ENCODE measurements around the gene CCDC85C.

Gene CCDC85C

DNA sequence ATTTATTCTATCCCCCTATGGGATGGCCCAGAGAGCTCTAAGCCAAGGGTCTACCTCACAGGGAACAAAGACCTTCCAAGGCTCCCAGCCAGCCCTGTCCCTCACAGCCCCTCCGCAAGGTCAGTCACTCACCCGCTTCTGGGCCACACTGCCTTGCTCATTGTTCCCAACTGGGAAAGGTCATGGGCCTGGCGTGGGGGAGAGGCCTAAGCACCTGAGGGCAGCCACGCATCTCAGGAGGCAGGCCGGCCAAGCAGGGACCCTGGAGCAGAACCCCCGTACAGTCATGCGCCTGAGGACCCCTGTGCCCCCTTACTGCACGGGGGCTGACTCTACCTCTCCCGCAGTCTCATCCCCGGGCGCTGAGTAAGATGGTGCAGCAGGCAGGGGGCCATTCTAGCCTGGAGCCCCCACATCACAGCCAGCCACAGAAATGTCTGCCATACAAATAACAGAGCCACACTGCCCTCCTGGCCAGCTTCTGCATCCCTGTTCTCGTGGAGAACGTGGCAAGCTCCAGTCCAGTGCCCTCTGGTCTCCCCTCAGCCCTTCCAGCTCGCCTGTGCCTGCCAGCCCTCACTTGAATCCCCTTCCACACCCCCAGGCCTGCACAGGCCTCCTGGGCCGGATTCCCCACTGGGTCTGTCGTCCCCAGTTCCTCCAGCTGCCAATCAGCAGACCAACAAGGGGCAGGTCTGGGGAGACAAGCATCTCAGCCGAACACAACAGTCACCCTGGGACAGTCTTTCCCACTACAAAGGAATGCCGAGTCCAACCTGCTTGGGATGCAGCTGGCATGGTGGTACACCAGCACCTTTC lies 16.3 kb downstream of the CCDC85C start:
- DNase-seq, result no peak

DNA sequence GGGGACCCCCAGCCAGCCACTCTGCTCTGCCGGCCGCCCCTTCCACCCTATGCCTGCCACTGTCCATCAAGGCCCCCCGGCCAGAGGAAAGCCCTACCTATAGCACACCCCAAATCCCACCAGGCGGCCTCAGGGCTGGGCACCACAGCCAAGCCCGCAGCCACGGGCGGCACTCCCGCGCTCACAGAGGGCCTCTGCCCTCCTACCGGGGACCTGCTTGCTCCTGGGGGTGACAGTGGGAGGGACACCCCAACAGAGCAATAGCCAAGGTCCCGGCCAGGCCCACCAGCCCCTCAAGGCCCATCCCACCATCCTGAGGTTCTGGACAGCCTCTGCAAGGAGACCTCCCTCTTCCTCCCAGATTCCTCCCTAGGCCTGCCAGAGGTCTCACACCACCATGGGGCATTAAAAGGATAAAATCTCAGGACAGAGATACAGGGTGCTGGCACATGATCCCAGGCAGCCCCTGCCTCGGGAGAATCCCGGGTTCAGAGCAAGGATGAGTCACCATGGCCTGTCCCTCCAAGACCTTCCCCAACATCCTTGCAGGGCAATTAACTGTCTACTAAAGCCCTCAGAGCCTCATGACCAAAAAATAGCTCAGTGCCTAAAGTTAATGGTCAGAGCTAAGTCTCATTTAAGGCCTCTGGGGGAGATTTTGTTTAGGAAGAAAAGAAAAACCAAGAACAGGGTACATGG lies 17.1 kb downstream of the CCDC85C start:
- DNase-seq, result no peak

DNA sequence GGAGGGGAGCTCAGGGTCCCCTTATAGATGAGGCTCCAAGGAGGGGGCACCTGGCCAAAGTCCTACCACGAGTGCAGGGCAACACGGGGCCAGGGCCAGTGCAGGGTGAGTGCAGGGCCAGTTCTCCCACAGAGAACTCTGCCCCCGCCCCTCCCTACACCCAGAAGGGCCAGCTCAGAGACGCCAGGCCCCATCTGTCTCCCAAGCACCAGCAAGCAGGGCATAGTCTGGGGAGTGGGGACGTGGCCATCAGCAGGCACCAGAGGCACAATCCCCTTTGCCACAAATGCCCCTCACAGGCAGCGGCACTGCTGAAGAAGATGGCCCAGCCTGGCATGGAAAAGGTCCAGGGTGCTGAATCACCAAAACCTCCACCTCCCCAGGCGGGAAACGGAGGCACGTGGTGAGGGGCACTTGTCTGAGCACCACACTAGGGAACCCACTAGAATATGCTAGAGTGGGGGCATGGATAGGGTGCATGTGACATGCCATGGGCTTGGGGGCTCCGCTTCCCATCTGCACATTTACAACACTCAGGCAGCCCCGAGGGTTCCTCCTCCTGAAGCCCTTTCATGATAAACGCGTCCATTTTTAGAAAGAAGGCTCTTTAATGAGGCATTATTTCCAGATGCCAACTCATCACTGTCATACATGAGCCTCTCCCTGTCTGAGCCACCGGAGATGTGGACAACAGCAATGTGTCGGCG lies 17.8 kb downstream of the CCDC85C start:
- DNase-seq, result no peak

DNA sequence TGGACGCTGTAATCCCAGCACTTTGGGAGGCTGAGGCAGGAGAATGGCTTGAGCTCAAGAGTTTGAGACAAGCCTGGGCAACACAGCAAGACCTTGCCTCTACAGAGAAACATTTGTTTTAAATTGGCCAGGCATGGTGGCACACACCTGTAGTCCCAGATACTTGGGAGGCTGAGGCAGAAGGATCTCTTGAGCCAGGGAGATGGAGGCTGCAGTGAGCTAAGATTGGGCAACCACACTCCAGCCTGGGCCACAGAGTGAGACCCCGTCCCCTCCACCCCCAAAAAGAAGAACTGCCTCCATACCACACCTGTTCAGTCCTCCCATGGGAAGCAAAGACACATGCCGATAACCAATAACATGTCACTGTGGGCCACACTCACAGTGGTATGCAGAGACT lies 19.2 kb downstream of the CCDC85C start:
- DNase-seq, result no peak

DNA sequence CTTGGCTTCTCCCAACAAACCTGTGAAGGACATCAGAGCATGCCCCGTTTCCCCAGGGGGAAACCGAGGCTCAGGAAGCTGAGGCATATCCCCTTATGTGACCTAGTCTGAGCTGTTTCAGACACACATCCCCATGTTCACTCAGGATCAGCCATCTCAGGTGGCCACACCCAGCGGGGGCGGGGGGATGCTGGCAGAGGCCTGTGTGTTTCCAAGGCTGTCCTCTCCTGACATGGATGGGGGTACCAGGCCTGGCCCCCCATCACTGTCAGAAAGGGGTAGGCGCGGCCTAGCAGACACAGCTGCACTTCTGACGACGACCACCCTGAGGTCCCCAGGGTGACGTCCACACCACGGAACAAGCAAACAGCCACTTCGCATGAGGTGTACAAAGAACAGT lies 22.1 kb downstream of the CCDC85C start:
- no peak for DNase-seq

DNA sequence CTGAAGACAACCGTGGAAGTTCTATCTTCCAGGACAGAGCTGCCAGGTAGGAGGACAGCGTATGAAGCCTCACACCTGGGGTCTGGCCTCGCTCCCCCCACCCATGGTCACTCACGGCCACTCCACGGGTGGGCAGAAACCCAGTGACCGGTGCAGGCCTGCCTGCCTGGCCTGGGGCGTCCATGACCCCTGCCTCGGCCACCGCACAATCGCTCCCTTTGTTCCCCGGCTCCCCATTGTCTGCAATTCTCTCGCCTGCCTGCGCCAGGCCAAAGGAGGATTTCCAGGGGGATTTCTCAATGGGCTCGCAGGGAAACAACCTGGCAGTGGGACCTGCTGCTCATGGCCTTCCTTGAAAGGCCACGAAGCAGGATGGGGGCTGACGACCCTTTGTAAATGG lies 22.6 kb downstream of the CCDC85C start:
- no peak for DNase-seq

DNA sequence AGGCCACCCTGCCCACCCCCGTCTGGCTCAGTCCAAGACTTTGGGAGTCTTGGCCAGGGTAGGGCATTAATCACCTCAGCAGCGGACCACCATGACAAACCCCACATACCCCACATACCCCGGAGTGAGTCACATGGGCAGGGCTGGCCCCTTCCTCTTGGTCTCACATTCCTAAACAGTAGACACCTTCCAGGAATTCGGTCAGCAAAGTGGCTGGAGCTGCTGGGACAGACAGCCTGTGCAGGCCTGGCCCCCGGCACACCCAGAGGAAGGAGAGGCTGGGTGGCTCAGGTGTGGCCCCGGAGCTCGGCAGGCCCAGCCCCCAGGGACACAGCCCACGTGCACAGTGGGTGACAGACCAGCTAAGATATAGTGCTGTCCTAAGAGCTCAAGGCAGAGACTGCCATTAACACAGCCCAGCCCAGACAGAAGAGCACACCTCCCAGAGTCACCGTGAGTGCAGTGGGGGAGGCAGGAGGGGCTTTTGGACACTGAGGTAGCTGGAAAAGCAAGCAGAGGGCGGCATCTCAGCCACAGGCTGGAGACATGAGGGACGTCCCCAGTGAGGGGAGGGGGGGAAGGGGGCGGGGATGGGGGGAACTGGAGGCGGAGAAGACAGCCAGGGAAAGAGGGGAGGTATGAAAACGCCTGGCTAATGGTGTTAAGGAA lies 24.0 kb downstream of the CCDC85C start:
- no peak for DNase-seq

DNA sequence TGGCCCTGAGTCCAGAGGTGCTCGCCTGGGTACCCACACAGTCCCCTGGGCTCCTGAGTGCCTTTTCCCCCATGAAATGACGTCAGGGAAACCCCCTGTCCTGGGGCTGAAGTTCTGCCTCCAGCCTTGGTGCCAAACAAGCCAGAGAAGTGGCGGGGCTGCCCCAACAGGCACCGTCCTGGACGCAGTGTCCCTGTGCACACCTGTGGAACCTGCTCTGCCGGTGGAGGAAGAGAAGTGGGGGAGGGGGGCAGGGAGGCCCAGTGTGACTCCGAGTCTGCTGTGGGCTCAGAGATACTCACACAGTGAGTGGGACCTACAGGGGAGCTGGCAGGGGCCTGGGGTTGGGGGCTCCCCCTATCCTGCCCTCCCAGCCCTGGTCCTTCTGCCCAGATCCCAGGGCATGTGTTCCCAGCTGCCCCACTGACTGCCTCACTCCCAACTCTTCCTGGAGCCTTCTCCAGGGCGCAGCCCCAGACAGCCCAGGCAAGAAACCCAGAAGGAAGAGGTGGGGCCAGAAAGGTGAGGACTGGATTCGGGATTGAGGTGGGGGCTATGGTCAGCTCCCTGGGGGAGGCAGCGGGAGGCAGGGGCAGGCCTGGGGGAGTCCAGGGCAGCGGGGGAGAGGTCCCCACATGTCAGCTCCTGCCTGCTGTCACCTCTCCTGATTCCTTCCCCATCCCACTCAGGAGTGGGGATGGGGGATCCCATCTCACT lies 24.7 kb downstream of the CCDC85C start:
- DNase-seq, result no peak

DNA sequence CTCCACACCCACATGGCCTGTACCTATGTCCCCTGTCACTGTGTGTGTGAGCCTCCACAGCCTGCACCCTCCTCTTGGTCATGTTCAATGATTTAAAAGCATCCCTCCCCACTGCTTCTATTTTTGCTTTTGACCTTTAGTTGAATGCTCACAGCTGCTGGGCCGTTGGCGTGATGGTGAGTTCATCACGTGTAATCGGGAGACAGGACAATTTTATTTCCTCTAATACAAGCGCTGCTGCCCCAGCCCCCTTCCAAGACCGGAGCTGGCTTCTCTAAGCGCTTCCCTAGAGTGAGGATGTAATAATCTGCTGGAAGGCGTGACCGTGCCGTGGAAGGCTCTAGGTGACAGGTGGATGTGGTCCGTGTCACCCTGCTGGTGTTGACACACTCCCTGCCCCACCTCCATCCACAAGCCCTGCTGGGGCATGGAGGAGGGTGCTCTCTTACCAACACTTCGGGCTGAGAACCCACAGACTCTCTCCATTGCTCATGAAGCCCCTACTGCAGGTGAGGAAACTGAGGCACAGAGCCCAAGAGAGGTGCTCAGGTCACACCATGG lies 25.4 kb downstream of the CCDC85C start:
- DNase-seq, result no peak

DNA sequence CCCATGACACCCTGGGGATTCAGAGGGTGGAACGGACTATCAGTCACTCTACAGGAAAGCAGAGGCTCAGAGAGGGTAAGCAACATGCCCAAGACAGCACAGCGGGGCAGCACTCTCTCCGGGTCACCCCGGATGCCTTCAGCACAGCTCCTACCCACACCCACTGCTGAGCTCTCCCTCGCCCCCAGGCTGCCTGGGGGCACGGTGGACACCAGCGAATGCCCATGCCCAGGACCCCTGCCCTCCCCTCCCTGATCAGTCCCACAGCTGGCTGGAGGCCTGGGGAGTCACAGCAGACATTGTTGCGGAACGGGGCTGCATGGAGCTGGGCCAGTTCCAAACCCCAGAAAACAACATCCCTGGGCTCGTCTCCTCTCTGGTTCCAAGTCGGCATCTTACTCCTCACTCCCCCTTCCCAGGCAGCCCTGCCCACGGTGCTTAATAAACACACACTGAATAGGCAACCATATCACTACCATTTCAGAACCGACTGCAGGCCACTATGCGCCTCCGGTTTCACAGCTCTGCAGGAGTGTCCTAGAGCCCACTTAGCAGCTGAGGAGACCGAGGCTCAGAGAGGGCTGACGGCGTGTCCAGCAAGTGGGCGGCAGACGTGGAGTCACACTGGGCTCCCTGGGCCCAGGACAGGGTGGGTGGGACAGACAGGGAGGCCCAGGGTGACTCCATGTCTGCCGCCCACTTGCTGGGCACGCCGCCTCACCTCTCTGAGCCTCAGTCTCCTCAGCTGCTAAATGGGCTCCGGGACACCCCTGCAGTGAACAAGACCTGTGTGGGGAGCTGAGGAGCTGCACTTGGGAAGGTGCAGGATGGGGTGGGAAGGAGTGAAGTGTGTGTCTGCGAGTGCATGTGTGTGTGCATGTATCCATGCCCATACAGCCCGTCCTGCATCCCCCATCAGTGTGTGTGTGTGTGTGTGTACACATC lies 27.0 kb downstream of the CCDC85C start:
- DNase-seq, result no peak

DNA sequence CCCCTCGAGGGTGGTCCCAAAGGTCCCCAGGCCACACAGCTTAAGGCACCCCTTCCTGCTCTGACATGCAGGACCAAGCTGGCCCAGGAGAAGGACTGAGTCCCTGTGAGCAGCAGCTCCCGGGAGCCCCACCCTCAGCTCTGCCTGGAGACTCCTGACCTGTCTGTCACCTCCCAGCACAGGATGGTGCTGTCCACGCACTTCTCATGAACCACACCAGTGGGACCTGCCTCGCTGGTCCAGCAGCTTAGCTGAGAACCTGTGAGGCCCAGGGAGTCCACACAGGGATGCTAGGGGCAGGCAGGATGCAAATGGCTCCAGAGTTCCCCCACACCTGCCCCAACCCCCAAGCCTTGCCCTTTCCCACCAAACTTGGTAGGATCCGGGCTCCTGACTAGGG lies 27.7 kb downstream of the CCDC85C start:
- no peak for DNase-seq

DNA sequence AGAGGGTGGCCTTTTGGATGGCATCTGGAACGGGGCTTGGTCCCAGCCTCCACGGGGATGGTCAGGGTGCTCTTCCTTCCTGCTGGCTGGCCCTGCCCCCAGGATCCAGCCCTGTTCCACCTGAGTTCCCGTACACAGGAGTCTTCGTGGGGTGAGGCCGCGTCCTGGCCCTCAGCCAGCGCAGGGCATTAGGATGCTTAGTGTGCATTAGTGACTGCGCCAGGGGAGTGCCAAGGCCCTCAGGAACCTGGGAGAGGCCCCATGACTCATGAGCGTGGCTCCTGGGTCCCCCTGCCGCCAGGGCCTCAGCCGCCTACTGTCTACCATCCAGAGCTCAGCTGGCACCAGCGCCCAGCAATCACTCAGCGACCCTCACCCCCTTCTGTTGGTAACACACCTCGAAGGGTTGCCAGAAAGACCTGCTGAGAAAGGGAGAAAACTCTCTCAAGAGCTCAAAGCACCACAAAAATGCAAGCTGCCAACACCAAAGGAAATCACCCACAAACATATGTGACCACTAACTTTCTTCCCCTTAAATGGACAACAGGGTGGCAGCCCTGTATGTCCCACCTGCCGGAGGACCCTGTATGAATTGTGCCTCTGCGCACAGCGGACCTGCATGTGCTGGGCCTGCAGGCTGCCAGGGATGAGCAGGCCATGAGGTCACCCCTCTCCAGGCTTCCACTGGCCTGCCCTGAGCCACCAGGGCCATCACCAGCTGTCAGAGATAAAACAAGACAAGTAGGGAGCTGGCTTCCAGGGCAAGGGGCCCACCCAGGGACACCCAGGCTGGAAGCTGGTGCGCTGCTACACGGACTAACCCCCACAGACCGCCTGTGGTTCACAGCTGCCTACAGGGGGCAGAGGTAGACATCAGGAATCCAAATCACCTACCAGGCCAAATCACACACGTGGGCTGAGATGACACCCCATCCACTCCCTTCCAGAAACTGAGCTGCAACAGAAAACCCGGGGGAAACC lies 28.7 kb downstream of the CCDC85C start:
- DNase-seq, result no peak

DNA sequence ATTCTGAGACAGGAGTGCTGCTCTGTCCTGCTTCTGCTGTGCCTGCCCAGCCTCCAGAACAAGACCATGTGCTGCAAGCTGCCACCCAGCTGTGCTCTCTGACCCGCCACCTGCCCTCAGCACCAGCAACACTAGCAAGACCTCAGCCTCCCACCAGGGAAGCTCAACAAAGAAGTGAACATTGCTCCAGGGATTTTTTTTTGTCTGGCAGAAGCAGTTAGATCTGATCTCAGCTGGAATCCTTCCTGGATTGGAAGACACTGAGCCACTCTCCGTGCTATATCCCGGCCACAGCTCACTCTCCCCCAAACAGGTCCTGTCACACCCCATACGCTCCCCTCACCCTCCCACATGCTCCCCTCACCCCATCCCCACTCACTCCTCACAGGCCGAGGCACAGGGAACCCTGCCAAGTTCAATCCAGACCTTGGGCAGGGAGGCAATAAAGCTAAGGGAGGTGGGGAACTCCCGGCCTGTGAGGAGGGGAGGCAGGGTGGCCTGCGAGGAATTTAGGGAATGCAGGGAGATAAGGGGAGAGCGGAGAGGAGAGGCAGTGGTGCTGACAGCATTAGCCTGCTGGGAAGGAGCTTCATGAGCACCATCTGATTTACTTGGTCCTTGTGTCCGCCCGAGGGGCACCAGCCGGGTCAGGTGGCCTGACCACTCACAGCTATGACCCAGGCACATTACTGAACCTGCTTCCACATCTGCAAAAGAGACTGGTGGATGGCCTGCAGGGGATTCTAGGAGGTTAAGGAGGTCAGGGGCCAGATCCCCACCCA lies 29.7 kb downstream of the CCDC85C start:
- DNase-seq, result no peak

DNA sequence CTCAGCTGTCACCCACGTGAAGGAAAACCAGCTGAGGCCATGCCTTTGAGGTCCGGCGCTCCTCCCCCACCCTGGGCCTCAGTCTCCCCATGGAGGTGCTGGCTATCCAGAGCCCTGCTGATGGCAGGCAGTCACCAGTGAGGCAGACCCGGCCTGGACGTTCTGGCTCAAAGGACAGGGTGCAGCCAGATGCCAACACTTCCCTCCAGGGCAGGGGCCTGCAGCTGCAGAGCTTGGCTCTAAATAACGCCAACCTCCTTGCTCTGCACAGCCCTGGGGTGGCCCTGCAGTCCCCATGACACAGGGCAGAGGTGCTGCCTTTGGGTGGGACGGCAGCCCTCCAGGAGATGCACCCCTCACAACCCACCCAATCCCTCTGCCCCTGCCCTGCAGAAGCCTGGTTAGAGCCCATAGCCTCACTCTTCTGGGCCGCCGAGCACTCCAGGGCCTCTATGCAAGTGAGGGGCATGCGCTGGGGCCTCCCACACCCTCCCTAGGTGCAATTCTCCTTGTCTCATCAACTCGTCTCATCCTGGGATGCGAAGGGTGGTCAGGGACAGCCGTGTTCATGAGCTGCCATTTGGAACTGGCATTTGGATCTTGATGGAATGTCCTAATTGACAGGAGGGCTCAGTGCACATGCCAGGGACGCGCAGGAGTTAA lies 30.4 kb downstream of the CCDC85C start:
- no peak for DNase-seq

DNA sequence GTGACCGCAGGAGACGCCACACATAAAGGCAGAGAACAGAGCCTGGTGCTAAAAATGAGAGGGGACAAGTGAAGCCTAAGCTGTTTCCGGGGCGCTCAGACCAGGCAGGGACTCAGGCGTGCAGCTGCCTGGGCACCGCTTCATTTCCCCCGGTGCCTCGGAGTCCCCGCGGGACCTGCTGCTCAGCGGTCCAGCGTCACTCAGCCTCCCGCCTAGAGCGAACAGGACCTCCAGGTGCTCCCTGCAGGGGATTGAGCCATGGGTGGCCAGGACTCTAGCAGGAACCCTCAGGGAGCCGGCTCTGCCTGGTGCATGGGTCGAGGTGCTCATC lies 31.0 kb downstream of the CCDC85C start:
- DNase-seq, result no peak

DNA sequence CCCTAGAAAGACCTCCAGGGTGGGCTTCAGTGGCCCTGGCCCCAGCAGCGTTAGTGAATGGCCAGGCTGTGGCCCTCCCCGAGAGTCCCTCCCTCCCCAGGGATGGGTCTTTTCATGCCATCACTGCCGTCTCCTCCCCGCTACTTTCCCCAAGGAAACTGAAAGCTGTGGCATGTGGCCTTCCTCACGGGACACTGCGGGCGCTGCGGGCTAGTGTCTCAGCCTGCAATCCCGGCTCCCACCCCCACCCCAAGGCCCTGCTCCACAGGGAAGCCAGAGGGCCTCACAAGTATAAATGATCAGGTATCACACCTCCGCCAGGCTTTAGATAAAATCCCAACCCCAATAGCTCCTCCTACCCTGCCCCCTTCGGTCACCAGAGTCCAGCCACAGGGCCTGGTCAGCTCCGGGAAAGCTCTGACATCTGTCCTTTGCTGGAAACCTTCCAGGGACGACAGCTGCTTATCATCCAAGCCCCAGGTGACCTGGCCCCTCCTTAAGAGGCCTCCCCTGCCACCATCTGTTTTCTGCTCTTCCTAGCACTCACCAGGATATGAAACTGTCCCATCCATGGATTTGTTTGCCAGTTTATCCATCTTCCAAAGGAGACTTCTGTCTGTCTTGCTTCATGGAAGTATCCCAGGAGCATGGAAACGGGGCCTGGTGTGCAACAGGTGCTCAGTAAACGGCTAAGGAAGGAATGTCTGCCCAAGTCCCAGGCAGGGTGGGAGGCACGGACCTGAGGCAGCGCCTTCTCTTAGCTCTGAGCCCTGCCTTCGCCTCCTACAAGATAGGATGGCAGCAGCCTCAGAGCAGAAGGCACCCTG lies 31.6 kb downstream of the CCDC85C start:
- no peak for DNase-seq

DNA sequence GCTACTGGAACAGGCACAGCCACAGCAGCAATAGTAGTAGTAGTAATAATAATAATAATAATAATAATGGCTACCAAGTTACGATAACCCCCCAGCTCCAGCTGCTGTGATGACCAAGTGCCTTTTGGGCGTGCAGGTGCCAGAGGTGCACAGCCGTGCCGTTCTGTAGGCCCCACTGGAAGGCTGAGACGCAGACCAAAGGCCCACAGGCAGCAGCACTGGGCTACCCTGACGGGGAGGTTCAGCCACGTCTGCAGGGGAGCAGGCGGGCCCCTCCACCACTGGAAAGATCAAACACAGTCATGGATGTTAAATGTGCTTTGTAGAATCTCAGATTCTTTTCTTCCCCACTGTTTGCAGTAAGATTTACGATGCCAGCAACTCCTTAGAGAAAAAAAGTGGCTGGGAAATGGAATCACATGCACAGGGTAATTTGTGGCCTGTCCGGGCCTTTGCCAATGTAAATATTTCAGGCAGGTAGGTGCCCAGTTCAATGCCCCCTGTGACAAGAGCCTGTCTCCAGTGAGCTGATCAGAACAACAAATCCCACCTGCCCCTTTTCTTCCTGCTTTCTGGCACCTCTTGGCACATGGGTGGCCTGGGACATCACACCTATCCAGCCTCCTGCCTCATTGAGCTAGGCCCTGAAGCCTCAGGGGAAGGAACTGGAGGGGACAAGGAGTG lies 32.6 kb downstream of the CCDC85C start:
- no peak for DNase-seq

Data from GDM1 (cell line).